HepG2 (cell line): ENCODE results near the gene TCF3.

Experiments used
- SRF ChIP-seq: IDR thresholded peaks from 2 replicates; pipeline ENCODE4 v1.6.1; 2011; ENCODE audit warnings: mild to moderate bottlenecking, low read depth, low read length, moderate library complexity
- TF ChIP-seq, protein P1 (sequence below): sonication (generic); formaldehyde crosslinking; IDR thresholded peaks from 2 replicates; pipeline ENCODE4 v1.4.0; 2020; ENCODE audit warnings: missing genetic modification reagents

DNA sequence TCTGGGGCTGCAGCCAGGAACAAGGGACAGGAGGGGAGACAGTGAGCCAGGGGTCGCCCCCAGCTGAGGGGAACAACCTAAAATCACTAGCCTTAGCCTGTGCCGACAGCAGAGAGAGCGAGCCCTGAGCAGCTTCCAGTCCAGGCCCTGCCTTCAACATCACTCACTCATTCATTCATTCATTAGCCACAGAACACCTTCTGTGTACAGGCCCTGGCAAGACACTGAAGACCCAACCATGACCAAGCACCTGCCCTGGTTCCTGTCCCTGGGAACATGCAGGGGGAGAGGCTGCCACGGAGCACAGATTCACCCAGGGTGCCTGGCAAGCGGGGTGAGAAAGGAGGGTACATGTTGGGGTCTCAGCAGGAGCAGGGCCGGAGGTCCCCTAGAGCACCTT is 89.2 kb downstream of the TCF3 start:
- TF ChIP-seq, protein P1, sequence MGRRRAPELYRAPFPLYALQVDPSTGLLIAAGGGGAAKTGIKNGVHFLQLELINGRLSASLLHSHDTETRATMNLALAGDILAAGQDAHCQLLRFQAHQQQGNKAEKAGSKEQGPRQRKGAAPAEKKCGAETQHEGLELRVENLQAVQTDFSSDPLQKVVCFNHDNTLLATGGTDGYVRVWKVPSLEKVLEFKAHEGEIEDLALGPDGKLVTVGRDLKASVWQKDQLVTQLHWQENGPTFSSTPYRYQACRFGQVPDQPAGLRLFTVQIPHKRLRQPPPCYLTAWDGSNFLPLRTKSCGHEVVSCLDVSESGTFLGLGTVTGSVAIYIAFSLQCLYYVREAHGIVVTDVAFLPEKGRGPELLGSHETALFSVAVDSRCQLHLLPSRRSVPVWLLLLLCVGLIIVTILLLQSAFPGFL: no peak
- no peak for TF ChIP-seq SRF
